ENCODE results near the gene LYRM9.
"Not testable (repeated sequence)": the region's sequence is repeated elsewhere in the genome, so short reads cannot be mapped to it uniquely, and the experiment has no call there.

DNA sequence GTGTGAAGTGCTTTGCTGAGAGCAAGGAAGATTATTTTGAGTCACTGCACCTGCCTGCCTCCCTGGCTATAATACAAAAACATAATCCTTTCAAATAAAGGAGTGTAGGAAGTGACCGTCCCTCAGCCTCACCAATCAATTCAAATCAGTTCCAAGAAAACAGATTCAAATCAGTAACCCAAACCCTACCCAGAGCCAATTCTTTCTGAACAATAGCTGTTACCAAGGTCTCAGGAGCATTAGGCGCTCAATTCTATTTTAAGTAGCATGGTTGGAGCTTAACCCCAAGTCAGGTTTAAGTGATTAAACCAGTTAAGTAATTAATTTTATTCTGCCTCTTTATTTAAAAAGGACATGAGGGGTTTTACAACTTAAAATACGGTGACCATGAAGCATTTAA lies 54.6 kb downstream of the LYRM9 start:
- TF ChIP-seq, protein P1, sequence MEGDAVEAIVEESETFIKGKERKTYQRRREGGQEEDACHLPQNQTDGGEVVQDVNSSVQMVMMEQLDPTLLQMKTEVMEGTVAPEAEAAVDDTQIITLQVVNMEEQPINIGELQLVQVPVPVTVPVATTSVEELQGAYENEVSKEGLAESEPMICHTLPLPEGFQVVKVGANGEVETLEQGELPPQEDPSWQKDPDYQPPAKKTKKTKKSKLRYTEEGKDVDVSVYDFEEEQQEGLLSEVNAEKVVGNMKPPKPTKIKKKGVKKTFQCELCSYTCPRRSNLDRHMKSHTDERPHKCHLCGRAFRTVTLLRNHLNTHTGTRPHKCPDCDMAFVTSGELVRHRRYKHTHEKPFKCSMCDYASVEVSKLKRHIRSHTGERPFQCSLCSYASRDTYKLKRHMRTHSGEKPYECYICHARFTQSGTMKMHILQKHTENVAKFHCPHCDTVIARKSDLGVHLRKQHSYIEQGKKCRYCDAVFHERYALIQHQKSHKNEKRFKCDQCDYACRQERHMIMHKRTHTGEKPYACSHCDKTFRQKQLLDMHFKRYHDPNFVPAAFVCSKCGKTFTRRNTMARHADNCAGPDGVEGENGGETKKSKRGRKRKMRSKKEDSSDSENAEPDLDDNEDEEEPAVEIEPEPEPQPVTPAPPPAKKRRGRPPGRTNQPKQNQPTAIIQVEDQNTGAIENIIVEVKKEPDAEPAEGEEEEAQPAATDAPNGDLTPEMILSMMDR (optimal IDR thresholded peaks at IDR 0.05 in 1 of 3, IDR thresholded peaks at IDR 0.05 in 1 of 3, conservative IDR thresholded peaks at IDR 0.05 in 1 of 3; ENCODE audit: extremely low read depth in 1 of 3, insufficient read depth in 2 of 3, low read length in 3 of 3): not testable (repeated sequence)
- TF ChIP-seq EZH2 (IDR thresholded peaks at IDR 0.05; ENCODE audit: low read length): not testable (repeated sequence)
